HPDE6-E6E7 (cell line): ENCODE data around the gene CLEC4F.
"Not testable (repeated sequence)": the region's sequence is repeated elsewhere in the genome, so short reads cannot be mapped to it uniquely, and the experiment has no call there.

Source experiments
- DNase-seq: peaks from one replicate; pipeline ENCODE4 v3.0.0; 2011; ENCODE audit warnings: missing footprints; ENCODE audit errors: extremely low spot score

Gene CLEC4F

GRCh38 chr2:70827388-70827787 is 7.0 kb upstream of the CLEC4F start:
- no peak for DNase-seq

- no peak for DNase-seq
Measured at GRCh38 chr2:70826696-70827350, 6.4 kb upstream of the CLEC4F start.

- DNase-seq = no peak
Measured at GRCh38 chr2:70823249-70823648, 2.9 kb upstream of the CLEC4F start.

GRCh38 chr2:70822843-70823242 is 2.4 kb upstream of the CLEC4F start:
- DNase-seq = no peak

GRCh38 chr2:70817284-70817954 is 3.0 kb downstream of the CLEC4F start:
- no peak for DNase-seq

- DNase-seq = no peak
Measured at GRCh38 chr2:70816726-70817125, 3.7 kb downstream of the CLEC4F start.

- DNase-seq = no peak
Measured at GRCh38 chr2:70808983-70809958, 11.1 kb downstream of the CLEC4F start.

GRCh38 chr2:70807828-70808118 is 12.6 kb downstream of the CLEC4F start:
- DNase-seq = no peak

- DNase-seq = no peak
Measured at GRCh38 chr2:70807102-70807827, 13.1 kb downstream of the CLEC4F start.

- no peak for DNase-seq
Measured at GRCh38 chr2:70806620-70807019, 13.8 kb downstream of the CLEC4F start.

GRCh38 chr2:70806013-70806412 is 14.4 kb downstream of the CLEC4F start:
- DNase-seq = no peak

GRCh38 chr2:70801607-70802263 is 18.7 kb downstream of the CLEC4F start:
- no peak for DNase-seq

- no peak for DNase-seq
Measured at GRCh38 chr2:70799706-70800105, 20.7 kb downstream of the CLEC4F start.

- not testable (repeated sequence) for DNase-seq
Measured at GRCh38 chr2:70797996-70798395, 22.4 kb downstream of the CLEC4F start.

GRCh38 chr2:70797506-70797905 is 22.9 kb downstream of the CLEC4F start:
- DNase-seq = no peak

GRCh38 chr2:70796262-70796661 is 24.1 kb downstream of the CLEC4F start:
- DNase-seq = no peak

GRCh38 chr2:70795164-70795995 is 25.0 kb downstream of the CLEC4F start:
- no peak for DNase-seq

GRCh38 chr2:70793450-70793849 is 26.9 kb downstream of the CLEC4F start:
- DNase-seq = no peak

GRCh38 chr2:70790136-70790828 is 30.1 kb downstream of the CLEC4F start, which contains the start of gene FIGLA:
Gene FIGLA (minus strand): TSS chr2:70790643. CDS start chr2:70790638, 5 bp downstream.
- no peak for DNase-seq
